ENCODE results near the gene OTOP3.

GRCh38 chr17:74916136-74916850, 19.4 kb upstream of the OTOP3 start:
- TF ChIP-seq POLR2AphosphoS5 (IDR thresholded peaks at IDR 0.05; ENCODE audit: low read depth, low read length) (no peak), TAF1 (IDR thresholded peaks at IDR 0.05; ENCODE audit: borderline replicate concordance, low read depth, low read length) (no peak)
